ENCODE results near the gene KHDC4. TPM values are rescaled to one million over a fixed set of nuclear protein-coding genes. Genes with fewer than 3 reads are reported as not detected.

KHDC4 gene
- total and polyA plus RNA-seq, 2 donors (not counting 3 experiments of a cell fraction or from before 2014, with no cell fraction given) = 47.9 to 54.1 TPM

- CTCF ChIA-PET = interaction anchor here (1.8 to 12.1 kb wide), 3 partner anchors 20 to 44 kb away, joined by 5 to 138 read pairs (median 8); no protein-coding TSS in a partner anchor
- POLR2A ChIA-PET = no interaction called here
- no peak for FAIRE-seq
- H3K79me2 ChIP-seq (ENCODE audit: control insufficient read depth, insufficient read depth, low read length) = peaks cover 20% of the 10 kb centered on the region
- H3K9me1 ChIP-seq (replicated peaks; ENCODE audit: control insufficient read depth, extremely low read depth, insufficient read depth, low read length) = no peaks in the 10 kb centered on the region
- no peaks in the 10 kb centered on the region for H4K20me1 ChIP-seq (replicated peaks; ENCODE audit: control insufficient read depth, extremely low read depth, insufficient read depth, low read length)
- H3K4me3 ChIP-seq (replicated peaks in 1 of 3; ENCODE audit: insufficient read depth in 1 of 3, low read depth in 1 of 3, low read length in 3 of 3) = no peak overlapping the region
- H3K4me1 ChIP-seq (ENCODE audit: control insufficient read depth, extremely low read depth, insufficient read depth, low read length) = peaks cover 42% of the 10 kb centered on the region
- no peak for DNase-seq (ENCODE audit: low read depth, low spot score)
- H3K9ac ChIP-seq (replicated peaks; ENCODE audit: extremely low read depth, insufficient read depth, low read length) = no peak overlapping the region
- no peaks in the 10 kb centered on the region for H3K36me3 ChIP-seq (ENCODE audit: control insufficient read depth in 2 of 2, extremely low read depth in 1 of 2, insufficient read depth in 2 of 2, low read length in 2 of 2)
- no peaks in the 10 kb centered on the region for H3K9me3 ChIP-seq (replicated peaks; ENCODE audit: control insufficient read depth, insufficient read depth, low read length)
- no peak for TF ChIP-seq POLR2AphosphoS5 (IDR thresholded peaks at IDR 0.05; ENCODE audit: insufficient read depth, low read depth, low read length)
- no peak for TF ChIP-seq FOS (IDR thresholded peaks at IDR 0.05; ENCODE audit: borderline replicate concordance, insufficient read depth, low read length)
- TF ChIP-seq MYC (IDR thresholded peaks at IDR 0.05; ENCODE audit: low read depth, low read length) = no peak
- no peak for TF ChIP-seq JUN (IDR thresholded peaks at IDR 0.05; ENCODE audit: borderline replicate concordance, insufficient read depth, insufficient read length, low read depth)
- TF ChIP-seq POLR2A (IDR thresholded peaks at IDR 0.05; ENCODE audit: low read depth, low read length) = no peak
- H3K27ac ChIP-seq (ENCODE audit: insufficient read depth, low read depth, low read length) = peak overlapping the region; percentile 25
- BruUV-seq (replicated peaks) = no TSS peak
- intact Hi-C loops (cut with micrococcal nuclease) (no loop called here), dilution Hi-C loops (cut with MboI; ENCODE audit: extremely low pct_ligation_motif_present, low sequenced_read_pairs) (no loop called here)
- H2AFZ ChIP-seq (ENCODE audit: low read depth, low read length) = no peak overlapping the region
- H3K27me3 ChIP-seq (ENCODE audit: control insufficient read depth in 2 of 2, insufficient read depth in 2 of 2, low read length in 2 of 2) = no peaks in the 10 kb centered on the region
- no peak overlapping the region for H3K4me2 ChIP-seq (ENCODE audit: insufficient read depth, low read length)
These were observed 47.9 kb upstream of the KHDC4 start for GRCh38 chr1:155982106-155982505.

GRCh38 chr1:155981266-155982088 lies 47.3 kb upstream of the KHDC4 start:
- POLR2A ChIA-PET = interaction anchor here (1.0 kb wide), 1 partner anchor 14 kb away, joined by 4 read pairs; no protein-coding TSS in a partner anchor
- no peak overlapping the region for H3K9ac ChIP-seq (replicated peaks; ENCODE audit: extremely low read depth, insufficient read depth, low read length)
- no peaks in the 10 kb centered on the region for H4K20me1 ChIP-seq (replicated peaks; ENCODE audit: control insufficient read depth, extremely low read depth, insufficient read depth, low read length)
- no peaks in the 10 kb centered on the region for H3K9me3 ChIP-seq (replicated peaks; ENCODE audit: control insufficient read depth, insufficient read depth, low read length)
- intact Hi-C loops (cut with micrococcal nuclease) = loop anchor here (1.0 kb wide), 1 partner anchor 19 kb away; no protein-coding TSS in a partner anchor
- FAIRE-seq (peak; percentile 88), DNase-seq (ENCODE audit: low read depth, low spot score) (peak; percentile 55)
- CTCF ChIA-PET = interaction anchor here (0.6 to 12.1 kb wide), 8 partner anchors 9 to 43 kb away, joined by 3 to 138 read pairs (median 6); no protein-coding TSS in a partner anchor
- H3K36me3 ChIP-seq (ENCODE audit: control insufficient read depth in 2 of 2, extremely low read depth in 1 of 2, insufficient read depth in 2 of 2, low read length in 2 of 2) = no peaks in the 10 kb centered on the region
- dilution Hi-C loops (cut with MboI; ENCODE audit: extremely low pct_ligation_motif_present, low sequenced_read_pairs) = no loop called here
- peaks cover 46% of the 10 kb centered on the region for H3K4me1 ChIP-seq (ENCODE audit: control insufficient read depth, extremely low read depth, insufficient read depth, low read length)
- H3K9me1 ChIP-seq (replicated peaks; ENCODE audit: control insufficient read depth, extremely low read depth, insufficient read depth, low read length) = no peaks in the 10 kb centered on the region
- H3K27me3 ChIP-seq (ENCODE audit: control insufficient read depth in 2 of 2, insufficient read depth in 2 of 2, low read length in 2 of 2) = no peaks in the 10 kb centered on the region
- peak; percentile 18 for TF ChIP-seq POLR2AphosphoS5 (IDR thresholded peaks at IDR 0.05; ENCODE audit: insufficient read depth, low read depth, low read length)
- TF ChIP-seq EZH2 (IDR thresholded peaks at IDR 0.05; ENCODE audit: borderline replicate concordance, low read depth, low read length, severe bottlenecking) = no peak
- TF ChIP-seq MYC (IDR thresholded peaks at IDR 0.05; ENCODE audit: low read depth, low read length) = no peak
- TF ChIP-seq MAX (IDR thresholded peaks at IDR 0.05; ENCODE audit: insufficient read depth, insufficient read length) = no peak
- peak; percentile 15 for TF ChIP-seq JUN (IDR thresholded peaks at IDR 0.05; ENCODE audit: borderline replicate concordance, insufficient read depth, insufficient read length, low read depth)
- TF ChIP-seq GATA2 (IDR thresholded peaks at IDR 0.05; ENCODE audit: insufficient read depth, insufficient read length, low read depth, low read length) = no peak
- no peak for TF ChIP-seq CTCF (IDR thresholded peaks at IDR 0.05; ENCODE audit: extremely low read depth in 1 of 2, insufficient read depth in 1 of 2, low read depth in 1 of 2, low read length in 2 of 2)
- TF ChIP-seq POLR2A (IDR thresholded peaks at IDR 0.05; ENCODE audit: low read depth, low read length) = no peak
- peak; percentile 45 for TF ChIP-seq FOS (IDR thresholded peaks at IDR 0.05; ENCODE audit: borderline replicate concordance, insufficient read depth, low read length)
- H3K4me3 ChIP-seq (replicated peaks in 1 of 3; ENCODE audit: insufficient read depth in 1 of 3, low read depth in 1 of 3, low read length in 3 of 3) = no peak overlapping the region
- peak overlapping the region; percentile 25 for H3K27ac ChIP-seq (ENCODE audit: insufficient read depth, low read depth, low read length)
- H2AFZ ChIP-seq (ENCODE audit: low read depth, low read length) = peak overlapping the region; percentile 42
- BruUV-seq (replicated peaks) = no TSS peak
- H3K4me2 ChIP-seq (ENCODE audit: insufficient read depth, low read length) = peak overlapping the region; percentile 26
- H3K79me2 ChIP-seq (ENCODE audit: control insufficient read depth, insufficient read depth, low read length) = peaks cover 26% of the 10 kb centered on the region

Measured in endothelial cell of umbilical vein (primary cell).